Adipose tissue (tissue), 3 donors: ENCODE data around the gene CDC42BPG. TPM values are rescaled to one million over a fixed set of nuclear protein-coding genes. Genes with fewer than 3 reads are reported as not detected.

Experiments
- H3K27ac ChIP-seq: one replicate; pipeline ENCODE4 v1.5.1; 2013; ENCODE audit warnings: low read depth, low read length
- WGBS, 3 donors: extraction: QIAGEN DNeasy Blood & Tissue Kit; methylation state at CpG; one replicate each; pipeline ENCODE4 v1.1.7; 2013; 5-methylcytosine and 5-hydroxymethylcytosine counted together
- polyA plus RNA-seq, 3 donors: library from polyadenylated mRNA; stranded (reverse); fragments of 200-250 nt; gene quantifications; one replicate each; pipeline ENCODE4 v1.2.3, GENCODE V29; 2013
- donor health status: healthy with polysubstance abuse.
- donor health status: Bipolar disorder and iron deficiency.
- donor health status: healthy.

Gene CDC42BPG
- polyA plus RNA-seq, 3 donors, result 0.90 to 9.7 (median 1.4) TPM

- no peak overlapping the region for H3K27ac ChIP-seq
- WGBS, 3 donors, result 87 to 92% (median 89%) methylated on average over 10 of the region's 10 CpGs
These were observed 58.1 kb downstream of the CDC42BPG start for GRCh38 chr11:64786308-64786707.

GRCh38 chr11:64784813-64785581 is 59.5 kb downstream of the CDC42BPG start:
- H3K27ac ChIP-seq, result no peak overlapping the region
- WGBS, 3 donors, result 89 to 94% (median 91%) methylated on average over 12 of the region's 12 CpGs

GRCh38 chr11:64778473-64779298 is 65.8 kb downstream of the CDC42BPG start, which contains the start of gene SF1:
Gene SF1 (minus strand): TSS chr11:64778542. CDS start chr11:64778392, 150 bp downstream.
- WGBS, 3 donors, result 0 to 1% (median 1%) methylated on average over 76 to 80 of the region's 80 CpGs
- H3K27ac ChIP-seq, result peak within 1 kb of the TSS; percentile 94

- 0 to 2% (median 1%) methylated on average over 13 to 28 of the region's 28 CpGs for WGBS, 3 donors
- H3K27ac ChIP-seq, result peak overlapping the region; percentile 94
These were observed 66.3 kb downstream of the CDC42BPG start for GRCh38 chr11:64778223-64778472.

GRCh38 chr11:64777449-64778222 is 66.8 kb downstream of the CDC42BPG start:
- peak overlapping the region; percentile 94 for H3K27ac ChIP-seq
- 0 to 1% (median 0%) methylated on average over 37 to 91 of the region's 98 CpGs for WGBS, 3 donors

GRCh38 chr11:64776875-64777274 is 67.6 kb downstream of the CDC42BPG start:
- WGBS, 3 donors, result 7 to 20% (median 15%) methylated on average over 3 of the region's 3 CpGs
- no peak overlapping the region for H3K27ac ChIP-seq

GRCh38 chr11:64776425-64776824 is 68.0 kb downstream of the CDC42BPG start:
- no peak overlapping the region for H3K27ac ChIP-seq
- WGBS, 3 donors, result 41 to 67% (median 52%) methylated on average over 6 of the region's 6 CpGs

- H3K27ac ChIP-seq, result no peak overlapping the region
- 39 to 84% (median 80%) methylated on average over 5 of the region's 5 CpGs for WGBS, 3 donors
These were observed 70.3 kb downstream of the CDC42BPG start for GRCh38 chr11:64774144-64774543.

Other genes starting within 250 kb of the CDC42BPG start
- gene NRXN2, start 121.5 kb downstream of the CDC42BPG start, polyA plus RNA-seq, result 1 to 10 TPM; 1.2 to 4.6 (median 2.7) TPM
- gene RASGRP2, start 100.5 kb downstream of the CDC42BPG start, polyA plus RNA-seq, result 10 to 100 TPM in 2 of 3 donors, 1 to 10 TPM in 1; 9.8 to 96.4 (median 26.9) TPM
- gene PYGM, start 84.7 kb downstream of the CDC42BPG start, polyA plus RNA-seq, result 1 to 10 TPM; 3.2 to 9.6 (median 8.7) TPM
- gene SF1, start 66.1 kb downstream of the CDC42BPG start, polyA plus RNA-seq, result 100 to 1,000 TPM in 2 of 3 donors, 10 to 100 TPM in 1; 51.6 to 156 (median 124) TPM
- 10 to 100 TPM in 2 of 3 donors, 1 to 10 TPM in 1; 6.4 to 23.2 (median 15.4) TPM for gene MAP4K2, start 41.4 kb downstream of the CDC42BPG start, polyA plus RNA-seq
- 10 to 100 TPM; 13.9 to 15.7 (median 14.6) TPM for gene MEN1, start 34.1 kb downstream of the CDC42BPG start, polyA plus RNA-seq
- gene EHD1, start 34.0 kb upstream of the CDC42BPG start, polyA plus RNA-seq, result 10 to 100 TPM; 10.3 to 68.5 (median 22.9) TPM
- gene ATG2A, start 72.6 kb upstream of the CDC42BPG start, polyA plus RNA-seq, result 10 to 100 TPM; 12.4 to 14.7 (median 14.5) TPM
- 10 to 100 TPM in 2 of 3 donors, 1 to 10 TPM in 1; 10.0 to 17.9 (median 13.0) TPM for gene PPP2R5B, start 80.0 kb upstream of the CDC42BPG start, polyA plus RNA-seq
- gene GPHA2, start 91.2 kb upstream of the CDC42BPG start, polyA plus RNA-seq, result 1 to 10 TPM in 1 of 3 donors, not detected in 2; 3.6 TPM
- gene MAJIN, start 127.5 kb upstream of the CDC42BPG start, polyA plus RNA-seq, result under 1 TPM in 1 of 3 donors, not detected in 2; 0.08 TPM
- gene BATF2, start 152.3 kb upstream of the CDC42BPG start, polyA plus RNA-seq, result 1 to 10 TPM; 1.2 to 7.4 (median 5.5) TPM
- 100 to 1,000 TPM in 2 of 3 donors, 10 to 100 TPM in 1; 57.9 to 226 (median 169) TPM for gene ARL2, start 169.5 kb upstream of the CDC42BPG start, polyA plus RNA-seq
- gene SNX15, start 182.8 kb upstream of the CDC42BPG start, polyA plus RNA-seq, result 10 to 100 TPM; 14.3 to 27.7 (median 25.3) TPM
- gene SAC3D1, start 196.6 kb upstream of the CDC42BPG start, polyA plus RNA-seq, result 10 to 100 TPM in 1 of 3 donors, 1 to 10 TPM in 2; 7.8 to 10.7 (median 7.9) TPM
- gene NAALADL1, start 213.9 kb upstream of the CDC42BPG start, polyA plus RNA-seq, result 10 to 100 TPM in 2 of 3 donors, 1 to 10 TPM in 1; 3.1 to 28.8 (median 12.0) TPM
- gene CDCA5, start 239.4 kb upstream of the CDC42BPG start, polyA plus RNA-seq, result 1 to 10 TPM in 1 of 3 donors, under 1 TPM in 2; 0.39 to 1.3 (median 0.52) TPM
- 10 to 100 TPM; 29.7 to 40.9 (median 35.5) TPM for gene ZFPL1, start 239.6 kb upstream of the CDC42BPG start, polyA plus RNA-seq